Putamen (tissue), 1 donor: ENCODE results near the gene VIPR2.
"Not testable (repeated sequence)": the region's sequence is repeated elsewhere in the genome, so short reads cannot be mapped to it uniquely, and the experiment has no call there.

Experiments
- DNase-seq: peaks from one replicate; pipeline ENCODE4 v3.0.0-alpha.2; 2016; ENCODE audit warnings: low spot score

The VIPR2 gene, protein sequence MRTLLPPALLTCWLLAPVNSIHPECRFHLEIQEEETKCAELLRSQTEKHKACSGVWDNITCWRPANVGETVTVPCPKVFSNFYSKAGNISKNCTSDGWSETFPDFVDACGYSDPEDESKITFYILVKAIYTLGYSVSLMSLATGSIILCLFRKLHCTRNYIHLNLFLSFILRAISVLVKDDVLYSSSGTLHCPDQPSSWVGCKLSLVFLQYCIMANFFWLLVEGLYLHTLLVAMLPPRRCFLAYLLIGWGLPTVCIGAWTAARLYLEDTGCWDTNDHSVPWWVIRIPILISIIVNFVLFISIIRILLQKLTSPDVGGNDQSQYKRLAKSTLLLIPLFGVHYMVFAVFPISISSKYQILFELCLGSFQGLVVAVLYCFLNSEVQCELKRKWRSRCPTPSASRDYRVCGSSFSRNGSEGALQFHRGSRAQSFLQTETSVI

DNA sequence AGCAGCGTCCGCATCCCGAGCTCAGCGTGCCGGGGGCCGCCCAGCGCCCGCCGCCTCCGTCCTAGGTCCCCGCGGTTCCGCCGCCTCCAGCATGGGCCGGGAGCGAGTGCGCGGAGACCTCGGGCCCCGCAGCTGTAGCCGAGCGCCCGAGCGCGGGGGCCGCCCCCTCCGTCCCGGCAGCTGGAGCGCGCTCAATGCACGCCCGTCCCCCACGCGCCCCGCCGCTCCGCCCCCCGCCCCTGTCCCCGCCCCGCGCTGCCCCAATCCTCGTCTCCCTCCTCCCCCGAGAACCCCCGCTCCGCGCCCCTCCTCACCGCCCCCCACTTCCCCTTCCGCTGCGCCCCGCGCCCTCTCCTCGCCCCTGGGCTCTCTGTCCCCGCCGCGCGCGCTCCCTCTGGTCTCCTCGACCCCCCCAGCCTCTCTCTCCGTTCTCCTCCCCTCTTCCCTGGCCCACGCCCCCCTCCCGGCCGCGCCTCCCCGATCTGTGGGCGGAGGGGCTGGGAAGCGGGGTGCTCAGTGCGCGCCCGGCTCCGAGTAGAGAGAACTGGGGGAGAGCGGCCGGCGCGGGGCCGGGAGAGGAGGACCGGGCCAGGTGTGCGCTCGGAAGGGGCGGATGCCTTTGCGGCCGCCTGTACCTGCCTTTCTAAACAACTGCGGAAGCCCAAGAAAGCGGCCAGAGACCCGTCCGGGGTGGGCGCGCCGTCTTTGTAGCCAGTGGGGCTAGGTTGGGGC, at the start of gene VIPR2:
TSS of gene VIPR2 (minus strand) at position 110 of the 732 bp plus-strand sequence. CDS start at position 14, 96 bp downstream.
- no peak for DNase-seq

DNA sequence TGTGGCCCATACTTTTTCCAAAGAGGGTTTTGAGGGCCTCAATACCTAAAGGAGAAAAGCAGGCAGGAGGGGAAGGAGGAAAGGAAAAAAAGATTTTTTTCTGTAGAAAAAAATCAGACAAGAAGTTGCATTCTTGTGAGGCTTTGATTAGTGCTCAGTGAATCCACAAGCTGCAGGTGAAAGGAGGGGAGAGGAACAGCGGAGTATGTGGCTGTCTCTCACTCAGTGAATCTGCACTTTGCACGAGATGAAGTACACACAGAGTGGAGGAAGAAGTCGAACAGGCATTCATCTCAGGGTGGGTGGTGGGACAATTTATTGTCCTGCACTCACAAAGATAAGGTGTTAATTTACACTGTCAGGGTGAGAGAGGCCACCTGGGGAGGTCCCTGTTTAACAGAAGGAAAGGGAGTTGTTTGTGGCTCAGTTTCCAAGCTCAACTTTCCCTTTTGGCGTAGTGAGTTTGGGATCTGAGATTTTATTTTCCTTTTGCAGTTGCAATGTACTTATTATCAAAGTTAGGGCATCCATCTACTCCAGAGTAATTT, 49.0 kb upstream of the VIPR2 start:
- DNase-seq = no peak

DNA sequence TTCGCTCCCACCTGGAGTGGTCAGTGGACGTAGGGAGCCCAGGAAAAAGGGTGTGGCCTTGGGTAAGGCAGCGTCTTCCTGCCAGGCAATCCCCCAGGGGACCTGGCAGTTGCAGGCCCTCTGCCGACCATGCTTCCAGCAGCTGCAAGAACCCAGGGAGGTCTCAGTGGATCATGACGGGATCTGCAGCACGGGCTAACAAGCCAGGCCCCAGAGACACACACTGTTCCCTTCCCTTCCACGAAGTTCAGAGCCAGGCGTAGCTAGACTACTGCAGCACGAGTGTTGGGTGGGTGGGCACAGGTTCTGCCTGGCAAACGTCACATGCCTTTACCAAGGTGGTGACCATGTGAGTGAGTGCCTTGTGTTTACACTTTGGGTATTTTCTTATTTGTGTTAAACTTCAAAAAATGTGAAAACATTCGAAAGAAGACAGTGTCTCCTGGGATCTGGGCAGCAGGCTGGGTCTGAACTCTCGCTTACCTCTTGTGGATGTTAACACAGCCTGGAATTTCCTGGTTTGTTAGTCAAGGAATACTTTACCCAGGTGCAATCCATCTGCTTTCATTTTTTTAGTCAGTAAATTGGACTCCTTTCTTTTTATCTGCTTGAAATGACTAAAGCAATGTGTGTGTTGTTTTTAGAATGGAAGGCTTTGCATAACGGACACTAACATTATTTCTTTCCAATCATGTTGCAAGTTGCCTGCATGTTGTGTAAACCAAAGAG, 48.2 kb upstream of the VIPR2 start:
- no peak for DNase-seq

DNA sequence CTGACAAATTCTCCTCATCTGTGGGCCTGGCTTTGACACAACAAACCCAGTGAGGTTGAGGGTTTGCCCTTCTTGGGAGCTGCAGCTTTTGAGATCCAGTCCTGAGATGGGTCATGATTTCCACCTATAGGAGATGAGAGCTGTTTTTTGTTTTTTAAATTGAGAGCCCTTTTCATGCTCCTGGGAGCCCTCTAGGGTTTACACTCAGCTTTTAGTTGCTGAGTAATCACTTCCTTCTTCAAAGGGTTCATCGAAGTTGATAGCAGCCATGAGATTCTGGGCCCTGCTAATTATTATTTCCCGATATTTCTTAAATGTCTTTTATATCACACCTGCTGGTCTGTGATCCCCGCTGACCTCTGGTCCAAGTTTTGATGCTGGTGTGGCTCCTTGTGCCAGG, 47.3 kb upstream of the VIPR2 start:
- no peak for DNase-seq

DNA sequence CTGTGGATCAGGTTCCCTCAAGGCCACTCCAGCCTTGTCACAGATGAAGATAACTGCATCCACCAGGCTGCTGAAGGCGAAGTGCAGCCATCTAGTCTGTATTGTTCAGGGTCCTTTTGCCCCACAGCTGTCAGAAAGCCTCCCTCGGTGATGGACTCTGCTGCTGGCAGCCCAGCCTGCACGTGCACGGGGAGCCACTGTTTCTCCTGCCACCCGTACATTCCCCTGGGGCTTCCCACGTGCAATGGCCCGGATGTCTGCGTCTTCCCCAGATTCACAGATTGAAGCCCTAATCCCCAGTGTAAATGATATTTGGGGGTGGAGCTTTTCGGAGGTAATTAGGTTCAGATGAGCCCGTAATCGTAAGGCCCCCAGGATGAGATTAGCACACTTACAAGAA, 46.6 kb upstream of the VIPR2 start:
- DNase-seq = no peak

DNA sequence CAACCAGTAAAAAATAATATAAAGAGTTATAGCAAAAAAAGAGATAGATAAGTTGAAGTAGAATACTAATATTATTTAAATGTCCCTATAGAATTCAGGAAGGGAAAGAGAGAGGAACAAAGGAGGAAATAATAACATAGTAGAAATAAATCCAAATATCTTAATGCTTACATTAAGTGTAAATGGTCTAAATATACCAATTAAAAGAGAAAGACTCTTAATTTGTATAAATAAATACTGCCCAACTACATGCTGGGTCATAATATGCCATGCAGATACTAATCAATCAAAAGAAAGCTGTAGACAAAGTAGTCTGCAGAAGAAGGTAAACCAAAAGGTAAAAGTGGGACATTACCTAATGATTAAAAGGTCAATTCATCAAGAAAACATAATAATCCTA, 43.3 kb upstream of the VIPR2 start:
- no peak for DNase-seq

DNA sequence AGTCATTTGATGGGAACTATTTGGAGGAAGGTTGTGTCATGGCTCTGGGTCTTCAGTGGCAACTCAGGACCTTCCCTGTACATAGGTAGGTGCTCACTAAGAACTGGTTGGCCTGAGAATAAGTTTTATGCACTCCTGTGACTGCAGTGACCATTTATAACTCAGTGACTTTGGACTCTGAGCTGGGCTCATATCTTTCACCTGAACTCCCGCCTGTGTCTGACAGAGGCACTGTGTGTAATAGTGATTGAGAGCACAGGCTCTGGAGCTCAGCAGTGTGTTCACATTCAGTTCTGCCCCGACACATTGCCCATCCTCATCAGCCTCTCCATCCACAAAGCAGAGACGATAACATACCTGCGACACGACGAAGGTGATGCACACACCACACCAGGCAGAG, 34.6 kb upstream of the VIPR2 start:
- no peak for DNase-seq

DNA sequence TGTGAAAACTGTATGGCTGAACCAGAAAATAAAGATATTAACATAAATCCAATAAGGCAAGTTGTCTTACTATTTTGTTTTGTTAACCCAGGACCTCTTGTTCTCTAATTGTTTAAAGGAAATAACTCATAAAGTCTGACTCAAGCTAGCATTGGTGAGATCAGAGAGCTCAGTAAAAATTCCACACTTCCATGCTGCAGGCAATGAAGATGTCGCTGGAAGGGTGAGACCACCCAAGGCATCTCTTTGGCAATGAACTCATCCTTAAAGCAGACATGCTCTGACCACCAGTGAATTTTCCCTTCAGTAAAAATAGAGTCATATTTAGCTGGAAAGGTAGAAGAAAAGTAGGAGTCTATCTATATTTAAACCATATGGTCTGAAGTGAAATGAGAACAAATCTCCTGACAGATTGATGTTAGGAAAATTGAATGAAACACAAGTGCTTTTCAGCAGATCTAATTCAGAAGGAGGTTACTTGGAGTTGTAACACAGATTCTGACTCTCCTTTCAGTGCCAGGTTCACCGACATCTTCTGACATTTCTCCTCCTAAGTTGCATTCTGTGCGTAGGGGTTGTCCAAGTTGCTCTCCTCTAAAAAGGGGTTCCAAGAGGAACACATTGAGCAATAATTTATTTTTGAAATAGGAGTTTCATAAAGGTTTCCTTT, 32.8 kb upstream of the VIPR2 start:
- DNase-seq = no peak

DNA sequence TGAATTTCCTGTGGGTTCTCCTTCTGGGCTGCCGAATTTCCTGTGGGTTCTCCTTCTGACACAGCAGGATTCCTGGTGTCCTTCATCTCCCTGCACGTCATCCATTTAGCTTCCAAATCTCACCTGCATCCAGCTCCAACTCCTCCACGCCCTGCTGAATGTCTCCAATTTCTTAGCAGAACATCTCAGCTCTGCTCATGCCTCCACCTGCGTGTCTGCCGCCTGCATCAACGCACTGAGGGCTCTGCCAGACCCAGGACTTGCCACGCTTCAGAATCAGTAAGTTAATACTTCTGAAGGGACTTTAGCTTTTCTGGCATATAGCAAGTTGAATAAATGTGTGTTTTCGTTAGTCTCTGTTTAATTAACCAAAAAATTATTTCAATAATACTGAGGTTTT, 31.1 kb upstream of the VIPR2 start:
- no peak for DNase-seq

DNA sequence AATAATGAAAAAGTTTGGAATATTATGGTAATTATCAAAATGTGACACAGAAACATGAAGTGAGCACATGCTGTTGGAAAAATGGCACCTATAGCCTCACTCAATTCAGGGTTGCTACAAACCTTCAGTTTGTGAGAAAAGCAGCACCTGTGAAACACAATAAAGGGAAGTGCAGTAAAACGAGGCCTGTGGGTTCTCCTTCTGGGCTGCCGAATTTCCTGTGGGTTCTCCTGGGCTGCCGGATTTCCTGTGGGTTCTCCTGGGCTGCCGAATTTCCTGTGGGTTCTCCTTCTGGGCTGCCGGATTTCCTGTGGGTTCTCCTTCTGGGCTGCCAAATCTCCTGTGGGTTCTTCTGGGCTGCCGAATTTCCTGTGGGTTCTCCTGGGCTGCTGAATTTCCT, 30.4 kb upstream of the VIPR2 start:
- DNase-seq = not testable (repeated sequence)

DNA sequence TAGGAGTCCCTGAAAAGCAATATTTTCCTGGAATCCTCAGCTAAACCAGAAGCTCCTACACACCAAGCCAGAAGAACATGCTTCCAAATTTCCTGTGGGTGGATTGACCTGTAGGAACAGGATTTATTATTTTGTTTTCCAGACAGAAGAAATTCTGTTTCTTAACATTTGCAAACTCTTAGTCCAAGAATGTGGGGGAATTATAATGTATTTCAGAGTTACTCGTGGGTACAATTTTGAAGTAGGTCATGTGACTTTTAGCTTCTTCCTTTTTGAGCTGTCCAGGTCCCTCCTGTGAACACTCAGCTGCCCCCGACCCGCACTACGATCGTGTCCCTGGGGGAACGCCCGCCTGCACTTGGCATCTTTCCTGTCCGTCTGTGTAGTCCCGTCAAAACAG, 27.7 kb upstream of the VIPR2 start:
- no peak for DNase-seq

DNA sequence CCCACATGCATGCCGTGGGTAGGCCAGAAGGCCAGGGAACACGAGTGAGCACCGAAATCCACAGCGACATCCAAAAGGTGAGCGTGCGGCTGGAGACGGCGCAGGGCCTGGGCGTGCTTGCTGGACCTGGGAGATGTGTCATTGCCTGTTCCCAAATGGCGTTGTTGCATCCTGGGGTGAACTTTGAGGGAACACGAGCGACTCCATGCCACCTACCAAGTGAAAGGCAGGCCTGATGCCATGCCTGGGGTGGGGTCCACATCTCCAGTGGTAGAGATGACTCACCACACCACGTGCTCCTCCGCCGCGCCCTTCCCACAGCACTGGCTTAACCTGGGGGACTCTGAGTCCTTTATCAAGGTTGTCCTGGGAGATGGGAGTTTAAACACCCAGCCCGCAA, 24.7 kb upstream of the VIPR2 start:
- no peak for DNase-seq

DNA sequence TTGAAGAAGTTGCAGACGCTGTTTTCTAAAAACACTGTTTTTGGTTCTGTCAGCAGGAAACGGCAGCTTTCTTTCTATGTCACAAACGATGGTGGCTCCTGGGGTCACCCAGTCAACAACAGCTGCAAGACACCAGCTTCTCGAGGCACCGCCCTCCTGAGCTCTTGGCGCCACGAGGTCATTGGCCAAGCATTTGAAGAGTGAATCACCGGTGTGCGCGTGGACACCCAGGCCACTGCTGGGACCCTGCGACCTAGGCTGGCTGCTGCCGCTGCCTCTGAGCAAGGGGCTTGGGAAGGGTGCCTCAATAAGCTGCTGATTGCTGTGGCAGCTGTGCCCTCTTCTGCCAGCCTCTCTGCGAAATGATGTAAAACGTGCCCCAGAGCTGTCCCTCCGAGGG, 22.5 kb upstream of the VIPR2 start:
- no peak for DNase-seq

DNA sequence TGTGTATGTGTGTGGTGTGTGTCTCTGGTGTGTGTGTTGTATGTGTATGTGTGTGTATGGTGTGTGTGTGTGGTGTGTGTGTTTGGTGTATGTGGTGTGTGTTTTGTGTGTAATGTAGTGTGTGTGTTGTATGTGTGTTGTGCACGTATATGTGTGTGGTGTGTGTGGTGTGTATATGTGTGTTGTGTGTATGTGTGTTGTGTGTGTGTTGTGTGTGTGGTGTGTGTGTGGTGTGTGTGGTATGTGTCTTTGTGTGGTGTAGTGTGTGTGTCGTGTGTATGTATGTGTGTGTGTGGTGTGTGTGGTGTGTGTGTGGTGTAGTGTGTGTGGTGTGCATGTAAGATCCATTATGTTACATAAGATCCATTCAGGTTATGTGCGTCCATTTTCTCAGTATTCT, 21.9 kb upstream of the VIPR2 start:
- no peak for DNase-seq

DNA sequence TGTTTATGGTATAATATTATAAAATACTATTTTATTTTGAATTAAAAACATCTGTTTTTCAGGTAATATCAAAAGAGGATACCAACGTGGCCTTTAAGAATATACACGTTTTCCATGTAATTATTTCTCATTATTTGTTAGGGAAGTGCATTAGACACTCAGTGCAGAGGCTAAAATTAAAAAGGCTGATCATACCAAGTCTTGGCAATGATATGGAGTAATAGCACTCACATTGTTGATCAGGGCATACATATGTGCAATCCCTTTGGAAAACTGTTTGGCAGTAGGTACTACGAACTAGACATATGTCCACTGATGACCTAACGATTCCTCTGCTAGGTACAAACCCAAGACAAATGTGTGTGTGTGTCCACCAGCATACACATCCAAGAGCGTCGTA, 20.7 kb upstream of the VIPR2 start:
- DNase-seq = no peak

DNA sequence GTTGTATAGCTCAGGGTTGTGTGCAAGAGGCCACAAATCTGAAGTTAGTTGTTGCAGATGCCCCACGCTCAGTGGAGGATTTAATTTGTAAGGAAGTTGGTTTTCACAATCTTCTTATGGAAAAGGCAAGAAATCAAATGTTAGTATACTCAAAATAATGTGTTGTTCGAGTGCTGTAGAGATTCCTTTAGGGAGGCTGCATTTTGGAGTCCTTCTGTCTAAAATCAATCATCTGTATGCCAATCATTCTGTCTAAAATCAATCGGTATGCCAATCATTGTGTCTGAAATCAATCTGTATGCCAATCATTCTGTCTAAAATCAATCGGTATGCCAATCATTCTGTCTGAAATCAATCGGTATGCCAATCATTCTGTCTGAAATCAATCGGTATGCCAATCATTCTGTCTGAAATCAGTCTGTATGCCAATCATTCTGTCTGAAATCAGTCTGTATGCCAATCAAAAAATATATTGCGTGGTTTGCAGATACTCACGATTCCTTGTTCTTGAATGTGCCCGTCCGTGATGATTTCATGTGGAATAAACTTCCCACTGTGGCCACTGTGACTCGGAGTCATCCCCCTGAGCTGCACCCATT, 19.1 kb upstream of the VIPR2 start:
- not testable (repeated sequence) for DNase-seq

DNA sequence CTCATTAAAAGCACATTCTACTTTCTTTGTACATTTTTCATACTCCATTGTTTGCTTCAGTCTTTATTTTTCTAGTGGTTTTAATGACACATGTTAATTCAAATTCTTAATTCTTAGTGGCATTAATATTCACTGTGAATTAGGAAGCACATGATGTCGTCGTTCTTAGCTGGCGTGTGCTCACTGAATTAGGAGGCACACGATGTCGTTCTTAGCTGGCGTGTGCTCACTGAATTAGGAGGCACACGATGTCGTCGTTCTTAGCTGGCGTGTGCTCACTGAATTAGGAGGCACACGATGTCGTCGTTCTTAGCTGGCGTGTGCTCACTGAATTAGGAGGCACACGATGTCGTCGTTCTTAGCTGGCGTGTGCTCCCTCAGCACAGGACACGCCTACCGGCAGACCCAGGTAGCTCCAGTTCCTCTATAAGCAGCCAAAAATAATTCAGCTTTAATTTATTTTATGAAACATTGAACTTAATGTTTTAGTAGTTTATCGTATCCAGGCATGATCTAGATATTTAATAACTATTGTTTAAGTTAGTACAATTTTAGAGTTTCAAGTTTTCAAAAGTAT, 17.5 kb upstream of the VIPR2 start:
- not testable (repeated sequence) for DNase-seq

DNA sequence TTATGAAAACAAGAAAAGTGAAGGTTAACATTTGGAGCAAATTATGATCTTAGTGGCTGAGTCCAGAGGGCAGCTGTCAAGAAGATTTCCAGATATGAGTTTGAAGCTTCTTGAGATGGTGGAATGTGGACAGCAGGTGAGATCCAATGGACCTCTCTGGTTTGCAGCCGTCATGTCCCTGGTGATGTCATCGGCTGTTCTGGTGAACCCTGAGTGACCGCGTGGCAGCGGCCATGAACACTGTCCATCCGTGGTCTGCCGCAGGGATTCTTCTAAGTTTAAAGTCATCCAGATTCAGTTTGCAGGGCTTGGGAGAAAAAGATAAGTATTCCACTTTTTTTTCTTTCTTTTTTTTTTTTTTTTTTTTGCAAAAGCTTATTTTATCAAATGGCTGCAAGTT, 15.8 kb upstream of the VIPR2 start:
- no peak for DNase-seq

DNA sequence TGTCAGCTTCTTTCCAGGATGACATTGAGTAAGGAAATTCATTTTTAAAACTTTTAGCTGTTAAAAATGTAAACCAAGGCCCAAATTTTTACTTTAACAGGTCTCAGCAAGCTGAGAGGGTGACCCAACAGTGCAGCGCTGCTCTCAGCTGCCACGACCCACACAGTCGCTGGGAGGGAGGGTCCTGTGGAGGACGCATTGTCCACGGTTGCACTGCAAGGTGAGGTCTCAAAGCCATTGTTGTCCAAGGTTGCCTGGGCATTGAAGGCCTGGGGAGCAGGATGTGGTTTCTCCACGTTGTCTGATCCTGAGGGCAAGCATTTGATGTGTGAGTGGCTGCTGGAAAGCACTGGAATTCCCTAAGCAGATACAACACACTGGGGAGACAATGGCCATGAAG, 15.1 kb upstream of the VIPR2 start:
- no peak for DNase-seq

DNA sequence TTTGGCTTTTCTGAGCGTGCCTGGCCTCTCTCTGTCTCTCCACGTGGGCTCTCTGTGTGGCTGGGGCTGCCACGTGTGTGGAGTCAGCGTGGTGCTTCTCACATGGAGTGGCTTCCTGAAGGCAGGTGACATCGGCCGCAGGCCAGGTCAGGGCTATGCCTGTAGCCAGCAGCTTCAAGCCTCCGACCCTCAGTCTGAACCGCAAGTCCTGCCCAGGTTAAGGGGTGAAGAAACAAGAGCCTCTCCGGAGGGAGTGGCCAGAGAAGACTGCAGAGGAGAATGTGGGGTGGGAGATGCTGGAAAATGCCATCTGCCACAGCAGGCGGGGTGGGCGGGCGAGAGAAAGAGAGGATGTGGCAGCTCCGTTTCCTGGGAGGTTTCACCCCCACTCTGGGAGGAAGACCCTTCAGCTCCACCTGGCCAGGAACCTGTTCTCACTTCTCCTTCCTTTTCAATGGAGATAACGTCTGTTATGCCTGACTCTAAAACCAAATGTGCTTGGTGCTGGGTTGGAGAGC, 14.3 kb upstream of the VIPR2 start:
- no peak for DNase-seq
